Activated CD8-positive, alpha-beta memory T cell treated with anti-CD3 and anti-CD28 coated beads, Interleukin-2, amount 10 ng/mL, durations not matched to agents 7 days and 5 days (primary cell): ENCODE results near the gene SLC12A1. TPM values are rescaled to one million over a fixed set of nuclear protein-coding genes. Genes with fewer than 3 reads are reported as not detected.
A peak's percentile ranks its signal among the peaks of the same experiment; 100 is the strongest.

Experiments used
- ATAC-seq: fragments of 150-1000 bp; cut with Tn5 transposase; one replicate; pipeline ENCODE4 v1.10.0; 2021; ENCODE audit warnings: moderate library complexity
- CTCF ChIA-PET: fragments of 350-600 bp; sonication (Branson Sonifier 250); formaldehyde crosslinking; loops from one replicate; lab custom pipeline; 2021; ENCODE audit warnings: antibody characterized with exemption; lab: Charles Lee
- DNase-seq: peaks from one replicate; pipeline ENCODE4 v3.0.0-alpha.2; 2020
- H3K27ac Mint-ChIP-seq: one replicate; pipeline ENCODE4 v1.8.0; 2021; ENCODE audit warnings: mild to moderate bottlenecking, mixed read lengths
- H3K27me3 Mint-ChIP-seq: one replicate; pipeline ENCODE4 v1.8.0; 2021; ENCODE audit warnings: mixed read lengths
- H3K36me3 Mint-ChIP-seq: one replicate; pipeline ENCODE4 v1.8.0; 2021; ENCODE audit warnings: mild to moderate bottlenecking, mixed read lengths
- H3K4me1 Mint-ChIP-seq: one replicate; pipeline ENCODE4 v1.8.0; 2021; ENCODE audit warnings: mixed read lengths
- H3K4me3 Mint-ChIP-seq: one replicate; pipeline ENCODE4 v1.8.0; 2021; ENCODE audit warnings: mild to moderate bottlenecking, moderate library complexity, mixed read lengths
- H3K9me3 Mint-ChIP-seq: one replicate; pipeline ENCODE4 v1.8.0; 2022; ENCODE audit warnings: low read depth, mixed read lengths
- total RNA-seq, 2 experiments: library from RNA; stranded (reverse); gene quantifications; one replicate each; pipeline ENCODE4 v1.2.3, GENCODE V29; 2021

Gene SLC12A1
- total RNA-seq = not detected

- Mint-ChIP-seq H3K4me3 (no peak within 1 kb of the TSS), H3K36me3 (no peaks in the 10 kb centered on the region), H3K27me3 (peaks cover 26% of the 10 kb centered on the region), H3K4me1 (no peaks in the 10 kb centered on the region), H3K27ac (no peak within 1 kb of the TSS), H3K9me3 (no peaks in the 10 kb centered on the region)
- CTCF ChIA-PET = no interaction called here
- ATAC-seq (no peak), DNase-seq (no peak)
Measured at GRCh38 chr15:48205981-48206380, at the start of gene SLC12A1. TSS of gene SLC12A1 (plus strand) at chr15:48206302. CDS start at chr15:48207720, 1,418 bp downstream.

DNA sequence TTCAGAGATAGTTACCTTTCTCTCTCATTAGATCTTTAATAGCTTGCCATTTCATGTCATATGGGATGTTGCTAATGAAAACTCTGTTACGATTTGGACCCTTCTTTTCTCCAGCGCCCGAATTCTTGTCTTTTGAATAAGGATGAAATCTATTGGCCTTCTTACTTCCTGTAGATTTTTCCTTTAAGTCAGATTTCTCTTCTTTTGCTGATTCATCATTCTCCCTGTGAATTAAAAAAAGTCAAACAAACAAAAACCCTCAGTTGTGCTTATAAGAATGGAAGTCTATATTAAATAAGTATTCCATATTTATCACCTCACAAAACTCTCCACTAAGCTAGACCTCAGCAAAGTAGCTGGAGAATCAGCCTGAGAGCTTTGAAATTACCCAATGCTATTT is 37.5 kb upstream of the SLC12A1 start:
- no peak overlapping the region for H3K4me3 Mint-ChIP-seq
- no peak overlapping the region for H3K27ac Mint-ChIP-seq
- no peaks in the 10 kb centered on the region for H3K4me1 Mint-ChIP-seq
- H3K9me3 Mint-ChIP-seq = peaks cover 3% of the 10 kb centered on the region
- ATAC-seq = no peak
- H3K36me3 Mint-ChIP-seq = peaks cover 16% of the 10 kb centered on the region
- CTCF ChIA-PET = no interaction called here
- no peaks in the 10 kb centered on the region for H3K27me3 Mint-ChIP-seq
- no peak for DNase-seq

DNA sequence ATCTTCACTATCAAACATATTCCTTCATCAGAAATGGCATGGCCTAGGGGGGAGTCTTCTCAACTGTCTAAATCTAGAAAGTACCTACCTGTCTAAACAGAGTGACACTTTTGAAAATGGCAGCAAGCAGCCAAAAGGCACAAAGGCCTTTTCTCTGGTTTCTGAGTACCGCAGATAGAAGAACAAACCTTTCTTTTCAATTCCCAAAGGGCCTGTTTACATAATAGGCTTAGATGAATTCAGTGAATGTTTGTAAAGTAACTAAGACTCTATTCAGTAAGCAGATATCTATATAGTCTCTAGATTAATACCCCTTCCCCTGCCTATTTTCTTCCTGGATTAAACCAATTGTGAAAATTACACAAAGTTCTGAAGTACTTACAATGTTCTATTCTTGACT is 35.1 kb upstream of the SLC12A1 start:
- H3K27ac Mint-ChIP-seq = no peak overlapping the region
- no peak for ATAC-seq
- peaks cover 3% of the 10 kb centered on the region for H3K9me3 Mint-ChIP-seq

GRCh38 chr15:48175126-48175525 is 31.0 kb upstream of the SLC12A1 start:
- CTCF ChIA-PET = no interaction called here
- H3K4me3 Mint-ChIP-seq = no peak overlapping the region
- no peak overlapping the region for H3K27ac Mint-ChIP-seq
- peaks cover 15% of the 10 kb centered on the region for H3K4me1 Mint-ChIP-seq
- peaks cover 3% of the 10 kb centered on the region for H3K9me3 Mint-ChIP-seq
- H3K27me3 Mint-ChIP-seq = peaks cover 24% of the 10 kb centered on the region
- peaks cover 15% of the 10 kb centered on the region for H3K36me3 Mint-ChIP-seq
- ATAC-seq (no peak), DNase-seq (no peak)

More for the DNA sequence above, 35.1 kb upstream of the SLC12A1 start:
- H3K36me3 Mint-ChIP-seq = peaks cover 26% of the 10 kb centered on the region
- DNase-seq = no peak
- peaks cover 2% of the 10 kb centered on the region for H3K4me1 Mint-ChIP-seq
- no peaks in the 10 kb centered on the region for H3K27me3 Mint-ChIP-seq
- CTCF ChIA-PET = no interaction called here
- no peak overlapping the region for H3K4me3 Mint-ChIP-seq

DNA sequence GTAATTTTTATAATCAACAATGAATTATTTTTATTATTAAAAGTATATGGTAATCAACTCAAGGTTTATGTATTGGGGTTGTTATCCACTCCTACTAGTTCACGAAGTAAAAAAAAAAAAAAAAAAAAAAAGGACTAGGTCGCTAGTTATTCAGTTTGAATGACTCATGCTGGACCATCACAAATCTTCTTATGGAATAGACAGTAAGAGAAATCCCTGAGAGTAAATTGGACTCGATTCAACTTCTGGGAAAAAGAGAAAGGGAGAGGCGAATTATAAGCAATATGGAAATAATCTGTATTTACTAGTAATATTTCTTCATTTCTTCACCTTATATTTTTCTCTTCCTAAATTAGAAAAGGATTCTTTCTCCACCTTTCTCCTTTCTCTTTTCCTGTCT is 30.0 kb upstream of the SLC12A1 start:
- H3K9me3 Mint-ChIP-seq = peaks cover 3% of the 10 kb centered on the region
- H3K4me1 Mint-ChIP-seq = peaks cover 15% of the 10 kb centered on the region
- H3K27ac Mint-ChIP-seq = no peak overlapping the region
- peaks cover 24% of the 10 kb centered on the region for H3K27me3 Mint-ChIP-seq
- peaks cover 15% of the 10 kb centered on the region for H3K36me3 Mint-ChIP-seq
- DNase-seq (no peak), ATAC-seq (no peak)
- H3K4me3 Mint-ChIP-seq = no peak overlapping the region
- CTCF ChIA-PET = no interaction called here

DNA sequence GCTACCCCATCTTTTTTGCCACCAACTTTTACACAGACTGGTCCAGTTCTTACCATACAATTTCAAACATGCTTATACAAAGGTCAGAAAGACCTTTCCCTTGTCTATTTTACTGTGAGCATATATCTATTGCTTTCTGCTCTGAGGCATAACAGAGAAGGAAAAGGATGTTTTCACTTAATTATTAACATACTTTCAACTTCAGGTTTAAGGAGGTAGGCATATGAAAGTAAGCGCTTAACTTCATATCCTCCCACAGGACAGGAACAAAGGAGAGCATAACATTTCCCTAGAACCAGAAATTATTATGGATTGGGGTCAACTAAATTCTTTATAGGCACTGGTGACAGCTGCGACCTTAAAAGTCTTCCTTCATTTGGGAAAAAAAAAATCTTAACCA is 29.1 kb upstream of the SLC12A1 start:
- Mint-ChIP-seq H3K36me3 (peaks cover 13% of the 10 kb centered on the region), H3K4me3 (peak overlapping the region; percentile 80), H3K9me3 (peaks cover 3% of the 10 kb centered on the region), H3K27me3 (peaks cover 28% of the 10 kb centered on the region), H3K27ac (no peak overlapping the region), H3K4me1 (peaks cover 15% of the 10 kb centered on the region)
- DNase-seq (no peak), ATAC-seq (no peak)
- CTCF ChIA-PET = no interaction called here

DNA sequence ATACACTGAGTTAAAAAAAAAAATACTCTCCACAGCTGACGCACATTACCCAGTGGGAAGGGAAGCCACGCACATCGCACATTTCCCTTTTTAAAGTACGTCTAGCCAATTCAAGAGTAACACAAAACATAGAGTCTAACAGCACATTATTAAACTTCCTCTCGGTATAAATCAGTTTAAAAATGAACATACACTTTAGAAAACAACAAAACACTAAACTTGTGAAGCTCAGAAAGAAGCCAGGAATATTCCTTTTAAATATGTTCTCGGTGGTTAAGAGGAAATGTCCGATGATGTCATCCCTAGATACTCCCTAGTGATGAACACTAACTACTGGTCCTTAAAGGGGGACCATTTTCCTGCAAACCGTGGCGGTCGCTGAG is 28.7 kb upstream of the SLC12A1 start:
- peak overlapping the region; percentile 89 for H3K27ac Mint-ChIP-seq

GRCh38 chr15:48177766-48178647 is 28.1 kb upstream of the SLC12A1 start, which contains the start of gene MYEF2:
TSS of gene MYEF2 (minus strand) at chr15:48178295. CDS start at chr15:48178237, 58 bp downstream.
- peak; percentile 85 for DNase-seq
- peak; percentile 90 for ATAC-seq

More for the DNA sequence above, 28.7 kb upstream of the SLC12A1 start:
- ATAC-seq (peak; percentile 58), DNase-seq (no peak)
- Mint-ChIP-seq H3K36me3 (peaks cover 13% of the 10 kb centered on the region), H3K9me3 (peaks cover 3% of the 10 kb centered on the region), H3K4me3 (peak overlapping the region; percentile 80), H3K27me3 (peaks cover 32% of the 10 kb centered on the region), H3K4me1 (peaks cover 15% of the 10 kb centered on the region)
- CTCF ChIA-PET = no interaction called here

GRCh38 chr15:48178648-48178931 is 27.5 kb upstream of the SLC12A1 start:
- ATAC-seq (no peak), DNase-seq (no peak)
- Mint-ChIP-seq H3K9me3 (no peaks in the 10 kb centered on the region), H3K27ac (no peak overlapping the region), H3K27me3 (peaks cover 36% of the 10 kb centered on the region), H3K36me3 (peaks cover 11% of the 10 kb centered on the region), H3K4me1 (peaks cover 15% of the 10 kb centered on the region), H3K4me3 (peak overlapping the region; percentile 51)
- CTCF ChIA-PET = no interaction called here

More at GRCh38 chr15:48177766-48178647, 28.1 kb upstream of the SLC12A1 start, which contains the start of gene MYEF2:
- CTCF ChIA-PET = interaction anchor here (0.6 kb wide), 1 partner anchor 22 kb away, joined by 3 read pairs; no protein-coding TSS in a partner anchor
- Mint-ChIP-seq H3K27me3 (peaks cover 34% of the 10 kb centered on the region), H3K36me3 (peaks cover 11% of the 10 kb centered on the region), H3K4me1 (peaks cover 15% of the 10 kb centered on the region), H3K27ac (peak within 1 kb of the TSS; percentile 89), H3K9me3 (peaks cover 3% of the 10 kb centered on the region), H3K4me3 (peak within 1 kb of the TSS; percentile 80)

DNA sequence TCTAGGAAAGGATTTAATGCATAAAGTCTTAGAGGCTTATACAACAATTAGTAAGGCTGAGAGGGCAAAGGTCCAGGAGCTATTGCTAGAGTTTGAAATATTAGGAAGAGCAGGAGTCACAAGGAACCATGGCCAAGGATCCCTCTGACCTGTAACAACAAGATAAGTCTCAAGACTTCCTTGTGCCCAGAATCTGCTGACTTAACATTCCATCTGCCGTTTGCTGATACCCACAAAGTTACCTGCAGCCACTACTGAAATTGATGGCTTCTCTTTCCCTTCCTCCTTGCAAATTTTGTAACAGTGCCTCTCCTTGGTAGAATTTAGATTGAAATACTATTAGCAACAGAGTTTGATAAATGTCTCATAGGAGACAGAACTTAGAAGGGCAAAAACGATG is 23.4 kb upstream of the SLC12A1 start:
- no peaks in the 10 kb centered on the region for H3K9me3 Mint-ChIP-seq
- no peaks in the 10 kb centered on the region for H3K4me1 Mint-ChIP-seq
- ATAC-seq = no peak
- no peak for DNase-seq
- no peak overlapping the region for H3K4me3 Mint-ChIP-seq
- H3K27ac Mint-ChIP-seq = no peak overlapping the region
- CTCF ChIA-PET = no interaction called here
- H3K27me3 Mint-ChIP-seq = peaks cover 46% of the 10 kb centered on the region
- no peaks in the 10 kb centered on the region for H3K36me3 Mint-ChIP-seq

- H3K27me3 Mint-ChIP-seq = peaks cover 40% of the 10 kb centered on the region
- ATAC-seq = no peak
- no peaks in the 10 kb centered on the region for H3K36me3 Mint-ChIP-seq
- no peak overlapping the region for H3K4me3 Mint-ChIP-seq
- H3K9me3 Mint-ChIP-seq = no peaks in the 10 kb centered on the region
- no peaks in the 10 kb centered on the region for H3K4me1 Mint-ChIP-seq
- CTCF ChIA-PET = no interaction called here
- no peak for DNase-seq
- H3K27ac Mint-ChIP-seq = no peak overlapping the region
Measured at GRCh38 chr15:48185529-48185928, 20.6 kb upstream of the SLC12A1 start.

- H3K4me1 Mint-ChIP-seq = peaks cover 3% of the 10 kb centered on the region
- no peak for DNase-seq
- H3K9me3 Mint-ChIP-seq = no peaks in the 10 kb centered on the region
- H3K27ac Mint-ChIP-seq = no peak overlapping the region
- H3K4me3 Mint-ChIP-seq = no peak overlapping the region
- H3K27me3 Mint-ChIP-seq = peaks cover 44% of the 10 kb centered on the region
- no peak for ATAC-seq
- no peaks in the 10 kb centered on the region for H3K36me3 Mint-ChIP-seq
- CTCF ChIA-PET = no interaction called here
Measured at GRCh38 chr15:48186271-48186670, 19.8 kb upstream of the SLC12A1 start.

DNA sequence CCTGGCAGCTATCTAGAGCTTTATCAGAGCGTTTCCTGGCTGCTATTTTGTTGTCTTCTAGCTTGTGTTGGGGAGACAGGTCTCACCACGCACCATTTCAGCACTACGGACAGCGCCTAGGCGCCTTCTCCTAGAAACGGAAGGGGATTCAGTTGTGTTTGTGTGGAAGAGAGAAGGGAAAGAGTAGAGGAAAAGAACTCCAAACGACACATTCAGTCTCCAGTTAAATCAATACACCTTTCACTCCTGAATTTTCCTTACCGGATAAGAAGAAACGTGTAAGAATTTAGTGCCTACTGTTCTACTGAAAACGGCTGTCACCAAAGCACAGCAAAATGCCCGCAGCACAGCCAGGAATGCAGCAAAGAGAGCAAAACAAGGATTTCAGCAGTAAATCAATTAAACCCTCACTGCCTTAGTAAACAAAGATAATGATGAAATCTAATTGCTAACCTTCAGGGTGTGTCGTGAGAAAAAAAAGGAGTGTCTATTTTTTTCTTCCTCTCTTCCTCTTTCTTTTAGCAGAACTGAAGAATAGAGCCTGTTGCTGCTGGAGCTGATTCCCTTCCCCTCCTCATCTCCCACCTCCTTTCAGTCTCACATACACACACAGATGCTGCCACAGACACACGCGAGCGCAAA is 15.0 kb upstream of the SLC12A1 start:
- CTCF ChIA-PET = no interaction called here
- Mint-ChIP-seq H3K27ac (no peak overlapping the region), H3K4me3 (no peak overlapping the region)

More for the DNA sequence above, 15.0 kb upstream of the SLC12A1 start:
- no peaks in the 10 kb centered on the region for H3K36me3 Mint-ChIP-seq
- no peaks in the 10 kb centered on the region for H3K9me3 Mint-ChIP-seq
- peaks cover 4% of the 10 kb centered on the region for H3K4me1 Mint-ChIP-seq
- peaks cover 38% of the 10 kb centered on the region for H3K27me3 Mint-ChIP-seq
- ATAC-seq (no peak), DNase-seq (peak; percentile 55)
